ENCODE measurements around the gene RAD23B.

DNA sequence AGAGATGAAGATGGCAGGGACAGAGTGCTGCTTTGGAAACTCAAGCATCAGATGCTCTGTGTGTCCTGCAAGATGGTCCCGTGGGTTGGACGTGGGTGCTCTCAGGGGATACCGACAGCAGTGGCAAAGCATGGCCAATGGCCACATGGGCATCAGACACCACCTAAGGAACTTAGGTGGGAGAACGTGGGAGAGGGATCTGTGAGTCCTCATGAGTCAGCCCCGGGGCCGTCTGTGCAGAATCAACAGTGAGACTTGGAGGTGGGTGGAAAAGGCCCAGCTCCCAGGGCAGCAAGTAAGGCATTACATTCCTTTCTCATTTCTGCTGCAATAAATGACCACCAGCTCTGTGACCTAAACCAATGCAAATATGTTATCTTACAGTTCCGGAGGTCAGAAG lies 77.0 kb downstream of the RAD23B start:
- TF ChIP-seq, protein P1, sequence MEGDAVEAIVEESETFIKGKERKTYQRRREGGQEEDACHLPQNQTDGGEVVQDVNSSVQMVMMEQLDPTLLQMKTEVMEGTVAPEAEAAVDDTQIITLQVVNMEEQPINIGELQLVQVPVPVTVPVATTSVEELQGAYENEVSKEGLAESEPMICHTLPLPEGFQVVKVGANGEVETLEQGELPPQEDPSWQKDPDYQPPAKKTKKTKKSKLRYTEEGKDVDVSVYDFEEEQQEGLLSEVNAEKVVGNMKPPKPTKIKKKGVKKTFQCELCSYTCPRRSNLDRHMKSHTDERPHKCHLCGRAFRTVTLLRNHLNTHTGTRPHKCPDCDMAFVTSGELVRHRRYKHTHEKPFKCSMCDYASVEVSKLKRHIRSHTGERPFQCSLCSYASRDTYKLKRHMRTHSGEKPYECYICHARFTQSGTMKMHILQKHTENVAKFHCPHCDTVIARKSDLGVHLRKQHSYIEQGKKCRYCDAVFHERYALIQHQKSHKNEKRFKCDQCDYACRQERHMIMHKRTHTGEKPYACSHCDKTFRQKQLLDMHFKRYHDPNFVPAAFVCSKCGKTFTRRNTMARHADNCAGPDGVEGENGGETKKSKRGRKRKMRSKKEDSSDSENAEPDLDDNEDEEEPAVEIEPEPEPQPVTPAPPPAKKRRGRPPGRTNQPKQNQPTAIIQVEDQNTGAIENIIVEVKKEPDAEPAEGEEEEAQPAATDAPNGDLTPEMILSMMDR (IDR thresholded peaks at IDR 0.05) = no peak
- TF ChIP-seq POLR2A (IDR thresholded peaks at IDR 0.05) (no peak), EP300 (IDR thresholded peaks at IDR 0.05) (no peak)

Data from tibial nerve (tissue), 4 donors.